ENCODE results near the gene WASF2.

DNA sequence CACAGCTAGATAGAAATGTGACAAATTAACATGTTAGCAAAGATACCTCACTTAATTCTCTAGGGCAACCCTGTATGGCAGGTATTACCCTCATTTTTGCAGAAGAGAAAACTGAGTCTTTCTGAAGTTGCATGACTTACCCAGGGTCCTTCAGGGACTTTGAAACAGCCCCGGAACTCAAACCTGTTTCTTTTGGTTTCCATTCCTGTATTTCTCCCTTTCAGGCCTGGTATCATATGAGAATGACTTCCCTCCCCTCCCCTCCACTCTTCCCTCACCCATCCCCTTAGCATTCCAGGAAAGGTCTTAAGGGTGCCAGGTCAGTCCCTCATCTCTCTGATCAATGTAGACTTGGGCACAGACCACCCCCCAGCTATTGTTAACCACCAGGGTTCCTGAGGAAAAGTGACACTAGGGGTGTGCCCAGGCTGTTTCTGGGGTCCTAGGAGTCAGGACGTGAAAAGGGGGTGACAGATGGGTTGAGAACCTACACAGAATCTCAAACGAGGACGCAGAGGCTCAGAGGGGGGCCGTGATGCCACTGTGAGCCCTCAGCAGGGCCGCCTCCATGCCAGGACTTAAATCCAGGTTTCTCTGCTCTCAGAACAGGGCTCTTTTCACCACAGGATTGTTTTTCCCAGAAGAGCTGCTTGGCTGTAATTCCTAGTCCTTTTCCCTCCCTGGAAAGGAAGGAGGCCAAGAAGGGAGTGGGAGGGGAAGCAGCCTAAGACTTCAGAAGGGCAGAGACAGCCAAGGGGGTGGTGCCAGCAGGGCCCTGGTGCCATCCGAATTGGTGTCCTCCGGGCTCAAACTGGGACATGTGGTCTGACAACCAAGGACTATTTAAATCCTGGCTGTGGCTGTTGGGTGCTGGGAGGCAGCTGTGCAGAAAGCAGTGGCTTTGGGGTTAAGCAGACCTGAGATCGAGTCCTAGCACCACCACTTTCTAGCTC lies 2.1 kb upstream of the WASF2 start:
- no peak for TF ChIP-seq POLR2AphosphoS5 (IDR thresholded peaks at IDR 0.05; ENCODE audit: low read depth, low read length)
- TF ChIP-seq, protein P1, sequence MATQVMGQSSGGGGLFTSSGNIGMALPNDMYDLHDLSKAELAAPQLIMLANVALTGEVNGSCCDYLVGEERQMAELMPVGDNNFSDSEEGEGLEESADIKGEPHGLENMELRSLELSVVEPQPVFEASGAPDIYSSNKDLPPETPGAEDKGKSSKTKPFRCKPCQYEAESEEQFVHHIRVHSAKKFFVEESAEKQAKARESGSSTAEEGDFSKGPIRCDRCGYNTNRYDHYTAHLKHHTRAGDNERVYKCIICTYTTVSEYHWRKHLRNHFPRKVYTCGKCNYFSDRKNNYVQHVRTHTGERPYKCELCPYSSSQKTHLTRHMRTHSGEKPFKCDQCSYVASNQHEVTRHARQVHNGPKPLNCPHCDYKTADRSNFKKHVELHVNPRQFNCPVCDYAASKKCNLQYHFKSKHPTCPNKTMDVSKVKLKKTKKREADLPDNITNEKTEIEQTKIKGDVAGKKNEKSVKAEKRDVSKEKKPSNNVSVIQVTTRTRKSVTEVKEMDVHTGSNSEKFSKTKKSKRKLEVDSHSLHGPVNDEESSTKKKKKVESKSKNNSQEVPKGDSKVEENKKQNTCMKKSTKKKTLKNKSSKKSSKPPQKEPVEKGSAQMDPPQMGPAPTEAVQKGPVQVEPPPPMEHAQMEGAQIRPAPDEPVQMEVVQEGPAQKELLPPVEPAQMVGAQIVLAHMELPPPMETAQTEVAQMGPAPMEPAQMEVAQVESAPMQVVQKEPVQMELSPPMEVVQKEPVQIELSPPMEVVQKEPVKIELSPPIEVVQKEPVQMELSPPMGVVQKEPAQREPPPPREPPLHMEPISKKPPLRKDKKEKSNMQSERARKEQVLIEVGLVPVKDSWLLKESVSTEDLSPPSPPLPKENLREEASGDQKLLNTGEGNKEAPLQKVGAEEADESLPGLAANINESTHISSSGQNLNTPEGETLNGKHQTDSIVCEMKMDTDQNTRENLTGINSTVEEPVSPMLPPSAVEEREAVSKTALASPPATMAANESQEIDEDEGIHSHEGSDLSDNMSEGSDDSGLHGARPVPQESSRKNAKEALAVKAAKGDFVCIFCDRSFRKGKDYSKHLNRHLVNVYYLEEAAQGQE (IDR thresholded peaks at IDR 0.05; ENCODE audit: insufficient read depth in 1 of 2, low read depth in 2 of 2, low read length in 2 of 2): no peak

All from PFSK-1 (cell line).